ENCODE measurements around the gene GRIK2.

DNA sequence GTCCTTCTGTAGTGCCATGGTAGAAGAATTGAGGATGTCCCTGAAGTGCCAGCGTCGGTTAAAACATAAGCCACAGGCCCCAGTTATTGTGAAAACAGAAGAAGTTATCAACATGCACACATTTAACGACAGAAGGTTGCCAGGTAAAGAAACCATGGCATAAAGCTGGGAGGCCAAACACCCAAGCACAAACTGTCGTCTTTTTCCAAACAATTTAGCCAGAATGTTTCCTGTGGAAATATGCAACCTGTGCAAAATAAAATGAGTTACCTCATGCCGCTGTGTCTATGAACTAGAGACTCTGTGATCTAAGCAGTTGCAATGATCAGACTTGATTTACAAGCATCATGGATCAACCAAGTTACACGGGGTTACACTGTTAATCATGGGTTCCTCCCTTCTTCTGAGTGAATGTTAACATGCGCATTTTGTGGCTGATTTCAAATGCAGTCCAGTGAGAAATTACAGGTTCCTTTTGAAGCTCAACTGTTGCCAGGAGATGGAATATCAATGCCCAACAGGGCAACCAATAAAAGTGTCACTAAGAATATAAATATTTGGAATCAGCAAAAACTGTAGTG, 674.9 kb downstream of the GRIK2 start:
- TF ChIP-seq, protein P1, sequence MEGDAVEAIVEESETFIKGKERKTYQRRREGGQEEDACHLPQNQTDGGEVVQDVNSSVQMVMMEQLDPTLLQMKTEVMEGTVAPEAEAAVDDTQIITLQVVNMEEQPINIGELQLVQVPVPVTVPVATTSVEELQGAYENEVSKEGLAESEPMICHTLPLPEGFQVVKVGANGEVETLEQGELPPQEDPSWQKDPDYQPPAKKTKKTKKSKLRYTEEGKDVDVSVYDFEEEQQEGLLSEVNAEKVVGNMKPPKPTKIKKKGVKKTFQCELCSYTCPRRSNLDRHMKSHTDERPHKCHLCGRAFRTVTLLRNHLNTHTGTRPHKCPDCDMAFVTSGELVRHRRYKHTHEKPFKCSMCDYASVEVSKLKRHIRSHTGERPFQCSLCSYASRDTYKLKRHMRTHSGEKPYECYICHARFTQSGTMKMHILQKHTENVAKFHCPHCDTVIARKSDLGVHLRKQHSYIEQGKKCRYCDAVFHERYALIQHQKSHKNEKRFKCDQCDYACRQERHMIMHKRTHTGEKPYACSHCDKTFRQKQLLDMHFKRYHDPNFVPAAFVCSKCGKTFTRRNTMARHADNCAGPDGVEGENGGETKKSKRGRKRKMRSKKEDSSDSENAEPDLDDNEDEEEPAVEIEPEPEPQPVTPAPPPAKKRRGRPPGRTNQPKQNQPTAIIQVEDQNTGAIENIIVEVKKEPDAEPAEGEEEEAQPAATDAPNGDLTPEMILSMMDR (IDR thresholded peaks at IDR 0.05): no peak
- TF ChIP-seq POLR2AphosphoS5 (IDR thresholded peaks at IDR 0.05) (no peak), POLR2A (IDR thresholded peaks at IDR 0.05) (no peak)
